Right atrium auricular region (tissue), 2 donors: Measurements from ENCODE around the gene ENPP6. TPM values are rescaled to one million over a fixed set of nuclear protein-coding genes. Genes with fewer than 3 reads are reported as not detected.
A peak's percentile ranks its signal among the peaks of the same experiment; 100 is the strongest.

Source experiments
- DNase-seq: peaks from one replicate; pipeline ENCODE4 v3.0.0-alpha.2; 2019; ENCODE audit warnings: low spot score
- H3K27ac ChIP-seq, 2 donors: fragments of 200-600 bp; sonication (generic); 1 replicate in 1 of 2; 2 replicates in 1 of 2; pipeline ENCODE4 v1.5.1; 2016 to 2019
- H3K27me3 ChIP-seq, 2 donors: fragments of 200-600 bp; sonication (generic); one replicate each; pipeline versions ENCODE4 v1.5.1 to v1.6.0; 2017 to 2019
- H3K36me3 ChIP-seq: fragments of 200-600 bp; sonication (generic); one replicate; pipeline ENCODE4 v1.5.1; 2016
- H3K4me1 ChIP-seq, 2 donors: fragments of 200-600 bp; sonication (generic); one replicate each; pipeline versions ENCODE4 v1.5.1 to v1.6.0; 2017 to 2019
- H3K4me3 ChIP-seq, 2 donors: fragments of 200-600 bp; sonication (generic); 1 replicate in 1 of 2; 2 replicates in 1 of 2; pipeline ENCODE4 v1.5.1; 2017 to 2019; ENCODE audit warnings: mild to moderate bottlenecking in 1 of 2, moderate library complexity in 1 of 2
- H3K9me3 ChIP-seq, 2 donors: fragments of 200-600 bp; sonication (generic); one replicate each; pipeline ENCODE4 v1.5.1; 2019
- CTCF ChIP-seq, 2 donors: fragments of 200-600 bp; sonication (generic); IDR thresholded peaks; one replicate each; pipeline ENCODE4 v1.5.1; 2019; ENCODE audit warnings: antibody characterized with exemption in 2 of 2
- total RNA-seq, 2 donors: library from RNA; depleted of rRNA; stranded (reverse); fragments of >200 nt; gene quantifications; one replicate each; pipeline ENCODE4 v1.1.0, GENCODE V29; 2016

ENPP6 gene
- total RNA-seq, 2 donors from 2014 or later, result not detected

GRCh38 chr4:184157322-184157721, 60.4 kb downstream of the ENPP6 start:
- H3K4me1 ChIP-seq, result peaks cover 0 to 16% of the 10 kb centered on the region in 2 donors
- DNase-seq, result no peak
- H3K9me3 ChIP-seq, result no peaks in the 10 kb centered on the region
- H3K4me3 ChIP-seq, result no peak overlapping the region
- H3K27me3 ChIP-seq, result no peaks in the 10 kb centered on the region
- H3K36me3 ChIP-seq, result no peaks in the 10 kb centered on the region
- no peak overlapping the region for H3K27ac ChIP-seq
- no peak for TF ChIP-seq CTCF (IDR thresholded peaks at IDR 0.05)

GRCh38 chr4:184156163-184156920, 61.3 kb downstream of the ENPP6 start:
- peak overlapping the region; percentile 59 to 67 for H3K27ac ChIP-seq
- no peak overlapping the region for H3K4me3 ChIP-seq
- no peak for TF ChIP-seq CTCF (IDR thresholded peaks at IDR 0.05)
- H3K36me3 ChIP-seq, result no peaks in the 10 kb centered on the region
- no peaks in the 10 kb centered on the region for H3K27me3 ChIP-seq
- peaks cover 0 to 16% of the 10 kb centered on the region in 2 donors for H3K4me1 ChIP-seq
- H3K9me3 ChIP-seq, result no peaks in the 10 kb centered on the region
- DNase-seq, result no peak

- Histone ChIP-seq H3K9me3 (no peaks in the 10 kb centered on the region), H3K27me3 (no peaks in the 10 kb centered on the region), H3K4me3 (no peak overlapping the region), H3K36me3 (no peaks in the 10 kb centered on the region), H3K4me1 (peaks cover 0 to 19% of the 10 kb centered on the region in 2 donors), H3K27ac (no peak overlapping the region)
- TF ChIP-seq CTCF (IDR thresholded peaks at IDR 0.05), result no peak
- DNase-seq, result no peak
These were observed 63.5 kb downstream of the ENPP6 start for GRCh38 chr4:184154199-184154598.

GRCh38 chr4:184153781-184154180, 63.9 kb downstream of the ENPP6 start:
- Histone ChIP-seq H3K4me3 (no peak overlapping the region), H3K27ac (no peak overlapping the region), H3K36me3 (no peaks in the 10 kb centered on the region), H3K9me3 (no peaks in the 10 kb centered on the region), H3K4me1 (peaks cover 0 to 23% of the 10 kb centered on the region in 2 donors), H3K27me3 (no peaks in the 10 kb centered on the region)
- DNase-seq, result no peak
- TF ChIP-seq CTCF (IDR thresholded peaks at IDR 0.05), result no peak

- no peak for TF ChIP-seq CTCF (IDR thresholded peaks at IDR 0.05)
- Histone ChIP-seq H3K27ac (no peak overlapping the region), H3K36me3 (no peaks in the 10 kb centered on the region), H3K9me3 (no peaks in the 10 kb centered on the region), H3K4me1 (peaks cover 0 to 28% of the 10 kb centered on the region in 2 donors), H3K4me3 (no peak overlapping the region), H3K27me3 (no peaks in the 10 kb centered on the region)
- no peak for DNase-seq
These were observed 65.6 kb downstream of the ENPP6 start for GRCh38 chr4:184151988-184152485.
